Activated naive CD4-positive, alpha-beta T cell treated with anti-CD3 and anti-CD28 coated beads for 36 hours (primary cell): Measurements from ENCODE around the gene C1QTNF6. TPM values are rescaled to one million over a fixed set of nuclear protein-coding genes. Genes with fewer than 3 reads are reported as not detected.
A peak's percentile ranks its signal among the peaks of the same experiment; 100 is the strongest.
"Not testable (repeated sequence)": the region's sequence is repeated elsewhere in the genome, so short reads cannot be mapped to it uniquely, and the experiment has no call there.

Source experiments
- CTCF ChIA-PET: fragments of 350-600 bp; sonication (Branson Sonifier 250); formaldehyde crosslinking; loops from one replicate; lab custom pipeline; 2021; ENCODE audit warnings: antibody characterized with exemption; lab: Charles Lee
- DNase-seq: peaks from one replicate; pipeline ENCODE4 v3.0.0-alpha.2; 2020
- H3K27ac Mint-ChIP-seq: one replicate; pipeline ENCODE4 v1.8.0; 2021; ENCODE audit warnings: mild to moderate bottlenecking, mixed read lengths
- H3K27me3 Mint-ChIP-seq: one replicate; pipeline ENCODE4 v1.8.0; 2021; ENCODE audit warnings: low read depth, mixed read lengths
- H3K36me3 Mint-ChIP-seq: one replicate; pipeline ENCODE4 v1.8.0; 2021; ENCODE audit warnings: low read depth, mixed read lengths
- H3K4me1 Mint-ChIP-seq: one replicate; pipeline ENCODE4 v1.8.0; 2021; ENCODE audit warnings: low read depth, mixed read lengths
- H3K4me3 Mint-ChIP-seq: one replicate; pipeline ENCODE4 v1.8.0; 2021; ENCODE audit warnings: mild to moderate bottlenecking, moderate library complexity, mixed read lengths
- H3K9me3 Mint-ChIP-seq: one replicate; pipeline ENCODE4 v1.8.0; 2021; ENCODE audit warnings: mixed read lengths
- intact Hi-C: fragments of 100-400 bp; cut with micrococcal nuclease; formaldehyde crosslinking; loops from one replicate; pipeline ENCODE4 v1.15.1; 2023
- total RNA-seq, 2 experiments: library from RNA; stranded (reverse); gene quantifications; one replicate each; pipeline ENCODE4 v1.2.3, GENCODE V29; 2021

Gene C1QTNF6
- total RNA-seq, 2 experiments from 2014 or later, result 13.4 to 13.6 TPM

- no peak for DNase-seq
- Mint-ChIP-seq H3K27ac (no peak overlapping the region), H3K9me3 (no peaks in the 10 kb centered on the region), H3K4me3 (no peak overlapping the region), H3K4me1 (peaks cover 51% of the 10 kb centered on the region), H3K36me3 (peaks cover 11% of the 10 kb centered on the region), H3K27me3 (no peaks in the 10 kb centered on the region)
- intact Hi-C loops, result no loop called here
- CTCF ChIA-PET, result interaction anchor here (2.7 kb wide), 1 partner anchor 56 kb away, joined by 9 read pairs; no protein-coding TSS in a partner anchor
These were observed 15.5 kb upstream of the C1QTNF6 start for GRCh38 chr22:37203354-37204044.

GRCh38 chr22:37202716-37203115 is 14.7 kb upstream of the C1QTNF6 start:
- Mint-ChIP-seq H3K4me3 (no peak overlapping the region), H3K36me3 (peaks cover 11% of the 10 kb centered on the region), H3K27ac (no peak overlapping the region), H3K9me3 (no peaks in the 10 kb centered on the region), H3K27me3 (no peaks in the 10 kb centered on the region), H3K4me1 (peaks cover 50% of the 10 kb centered on the region)
- DNase-seq, result no peak
- intact Hi-C loops, result no loop called here
- CTCF ChIA-PET, result interaction anchor here (1.3 to 2.7 kb wide), 2 partner anchors 57 to 80 kb away, joined by 3 to 9 read pairs; no protein-coding TSS in a partner anchor

- peaks cover 51% of the 10 kb centered on the region for H3K4me1 Mint-ChIP-seq
- no peak overlapping the region for H3K4me3 Mint-ChIP-seq
- peaks cover 10% of the 10 kb centered on the region for H3K36me3 Mint-ChIP-seq
- CTCF ChIA-PET, result interaction anchor here (0.6 to 2.7 kb wide), 5 partner anchors 9 to 79 kb away, joined by 3 to 9 read pairs (median 3); partner anchors contain the start of gene RAC2
- no peaks in the 10 kb centered on the region for H3K27me3 Mint-ChIP-seq
- intact Hi-C loops, result no loop called here
- DNase-seq, result no peak
- H3K27ac Mint-ChIP-seq, result no peak overlapping the region
- no peaks in the 10 kb centered on the region for H3K9me3 Mint-ChIP-seq
These were observed 14.0 kb upstream of the C1QTNF6 start for GRCh38 chr22:37202001-37202555.

- H3K9me3 Mint-ChIP-seq, H3K27ac Mint-ChIP-seq, H3K36me3 Mint-ChIP-seq, DNase-seq, intact Hi-C loops, H3K27me3 Mint-ChIP-seq, H3K4me3 Mint-ChIP-seq: not testable (repeated sequence)
- H3K4me1 Mint-ChIP-seq, result peaks cover 52% of the 10 kb centered on the region
- CTCF ChIA-PET, result interaction anchor here (0.7 to 2.7 kb wide), 7 partner anchors 9 to 123 kb away, joined by 3 to 10 read pairs (median 5); partner anchors contain the start of gene RAC2
These were observed 13.4 kb upstream of the C1QTNF6 start for GRCh38 chr22:37201443-37201820.

- no peaks in the 10 kb centered on the region for H3K27me3 Mint-ChIP-seq
- peaks cover 46% of the 10 kb centered on the region for H3K4me1 Mint-ChIP-seq
- CTCF ChIA-PET, result interaction anchor here (0.6 to 4.8 kb wide), 37 partner anchors 10 to 367 kb away, joined by 3 to 47 read pairs (median 5); partner anchors contain the start of genes KCTD17 and RAC2
- no peaks in the 10 kb centered on the region for H3K9me3 Mint-ChIP-seq
- peak overlapping the region; percentile 71 for H3K27ac Mint-ChIP-seq
- intact Hi-C loops, result loop anchor here (1.0 to 5.0 kb wide), 11 partner anchors 19 to 417 kb away; partner anchors contain the start of gene IL2RB
- peak overlapping the region; percentile 81 for H3K4me3 Mint-ChIP-seq
- no peak for DNase-seq
- H3K36me3 Mint-ChIP-seq, result peaks cover 10% of the 10 kb centered on the region
These were observed 11.7 kb upstream of the C1QTNF6 start for GRCh38 chr22:37199760-37200108.

- peak; percentile 100 for DNase-seq
- peak overlapping the region; percentile 81 for H3K4me3 Mint-ChIP-seq
- CTCF ChIA-PET, result interaction anchor here (0.6 to 4.8 kb wide), 37 partner anchors 10 to 400 kb away, joined by 3 to 47 read pairs (median 5); partner anchors contain the start of genes KCTD17 and RAC2
- H3K36me3 Mint-ChIP-seq, result peaks cover 10% of the 10 kb centered on the region
- H3K4me1 Mint-ChIP-seq, result peaks cover 48% of the 10 kb centered on the region
- intact Hi-C loops, result loop anchor here (1.0 to 5.0 kb wide), 11 partner anchors 20 to 416 kb away; partner anchors contain the start of gene IL2RB
- H3K27ac Mint-ChIP-seq, result peak overlapping the region; percentile 96
- H3K27me3 Mint-ChIP-seq, result no peaks in the 10 kb centered on the region
- H3K9me3 Mint-ChIP-seq, result no peaks in the 10 kb centered on the region
These were observed 11.2 kb upstream of the C1QTNF6 start for GRCh38 chr22:37199103-37199759.

- Mint-ChIP-seq H3K4me1 (peaks cover 54% of the 10 kb centered on the region), H3K36me3 (peaks cover 10% of the 10 kb centered on the region), H3K4me3 (peak overlapping the region; percentile 81), H3K27ac (peak overlapping the region; percentile 96), H3K9me3 (no peaks in the 10 kb centered on the region), H3K27me3 (no peaks in the 10 kb centered on the region)
- peak; percentile 97 for DNase-seq
- CTCF ChIA-PET, result interaction anchor here (0.6 to 4.8 kb wide), 35 partner anchors 12 to 401 kb away, joined by 3 to 47 read pairs (median 5); partner anchors contain the start of genes IL2RB and KCTD17
- intact Hi-C loops, result loop anchor here (1.0 to 5.0 kb wide), 14 partner anchors 20 to 416 kb away; partner anchors contain the start of gene IL2RB
These were observed 10.4 kb upstream of the C1QTNF6 start for GRCh38 chr22:37198258-37199102.

- Mint-ChIP-seq H3K4me3 (peak overlapping the region; percentile 81), H3K4me1 (peaks cover 59% of the 10 kb centered on the region), H3K9me3 (no peaks in the 10 kb centered on the region), H3K27me3 (no peaks in the 10 kb centered on the region), H3K27ac (peak overlapping the region; percentile 96), H3K36me3 (peaks cover 10% of the 10 kb centered on the region)
- DNase-seq, result no peak
- intact Hi-C loops, result loop anchor here (1.0 to 5.0 kb wide), 8 partner anchors 21 to 415 kb away; partner anchors contain the start of gene IL2RB
- CTCF ChIA-PET, result interaction anchor here (0.7 to 4.8 kb wide), 18 partner anchors 11 to 153 kb away, joined by 3 to 47 read pairs (median 5); partner anchors contain the start of gene IL2RB
These were observed 9.6 kb upstream of the C1QTNF6 start for GRCh38 chr22:37197451-37198257.

GRCh38 chr22:37196539-37197450 is 8.7 kb upstream of the C1QTNF6 start:
- intact Hi-C loops, result loop anchor here (5.0 kb wide), 1 partner anchor 49 kb away; the partner anchor contains the start of gene IL2RB
- Mint-ChIP-seq H3K9me3 (no peaks in the 10 kb centered on the region), H3K4me1 (peaks cover 55% of the 10 kb centered on the region), H3K36me3 (peaks cover 10% of the 10 kb centered on the region), H3K27ac (peak overlapping the region; percentile 25), H3K27me3 (no peaks in the 10 kb centered on the region), H3K4me3 (no peak overlapping the region)
- CTCF ChIA-PET, result interaction anchor here (0.7 to 4.8 kb wide), 16 partner anchors 11 to 152 kb away, joined by 3 to 47 read pairs (median 6); partner anchors contain the start of gene IL2RB
- DNase-seq, result no peak

GRCh38 chr22:37195921-37196320 is 7.9 kb upstream of the C1QTNF6 start:
- H3K9me3 Mint-ChIP-seq, result no peaks in the 10 kb centered on the region
- H3K27ac Mint-ChIP-seq, result peak overlapping the region; percentile 25
- H3K4me3 Mint-ChIP-seq, result no peak overlapping the region
- peaks cover 10% of the 10 kb centered on the region for H3K36me3 Mint-ChIP-seq
- intact Hi-C loops, result loop anchor here (5.0 kb wide), 1 partner anchor 49 kb away; the partner anchor contains the start of gene IL2RB
- no peak for DNase-seq
- peaks cover 51% of the 10 kb centered on the region for H3K4me1 Mint-ChIP-seq
- no peaks in the 10 kb centered on the region for H3K27me3 Mint-ChIP-seq
- CTCF ChIA-PET, result interaction anchor here (1.5 to 4.8 kb wide), 3 partner anchors 30 to 116 kb away, joined by 5 to 39 read pairs (median 27); no protein-coding TSS in a partner anchor
